CD4-positive, alpha-beta T cell treated with Interleukin-10 for 1 hour (primary cell): ENCODE measurements around the gene FBXL14.
"Not testable (repeated sequence)": the region's sequence is repeated elsewhere in the genome, so short reads cannot be mapped to it uniquely, and the experiment has no call there.

Experiments used
- DNase-seq: peaks from one replicate; pipeline ENCODE4 v3.0.0-alpha.2; 2020

Gene FBXL14

DNA sequence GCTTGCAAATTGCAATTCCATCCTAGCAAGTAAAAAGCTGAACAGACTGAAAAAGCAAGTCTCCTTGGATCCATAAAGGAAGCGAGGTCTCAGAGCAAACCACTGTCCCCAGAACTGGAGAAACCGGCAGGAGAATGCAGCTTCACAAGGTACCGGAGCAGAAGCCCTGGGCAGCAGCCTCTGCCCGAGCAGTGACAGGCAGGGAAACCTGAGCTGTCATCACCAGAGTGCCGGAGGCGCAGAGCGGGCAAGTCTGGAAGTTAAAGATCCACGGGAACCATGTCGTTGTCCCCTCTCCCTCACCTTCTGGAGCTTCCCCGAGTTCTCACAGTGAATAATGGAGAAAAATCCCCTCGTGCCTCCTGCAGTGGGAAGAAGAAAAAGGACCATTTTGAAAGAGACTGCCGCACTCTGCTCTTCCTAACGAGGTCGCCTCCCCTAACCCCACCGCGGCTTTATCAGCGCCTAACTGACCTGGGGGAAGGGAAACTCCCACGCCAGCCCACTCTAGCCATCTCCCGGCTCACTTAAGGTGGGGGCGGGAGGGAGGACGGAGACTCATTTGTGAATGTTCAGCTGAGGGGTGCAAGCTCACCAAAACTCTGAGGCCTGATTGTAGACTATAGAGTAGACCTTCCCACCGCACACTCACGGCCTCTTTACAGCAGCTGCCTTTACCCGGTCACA lies 27.8 kb downstream of the FBXL14 start:
- DNase-seq, result no peak

DNA sequence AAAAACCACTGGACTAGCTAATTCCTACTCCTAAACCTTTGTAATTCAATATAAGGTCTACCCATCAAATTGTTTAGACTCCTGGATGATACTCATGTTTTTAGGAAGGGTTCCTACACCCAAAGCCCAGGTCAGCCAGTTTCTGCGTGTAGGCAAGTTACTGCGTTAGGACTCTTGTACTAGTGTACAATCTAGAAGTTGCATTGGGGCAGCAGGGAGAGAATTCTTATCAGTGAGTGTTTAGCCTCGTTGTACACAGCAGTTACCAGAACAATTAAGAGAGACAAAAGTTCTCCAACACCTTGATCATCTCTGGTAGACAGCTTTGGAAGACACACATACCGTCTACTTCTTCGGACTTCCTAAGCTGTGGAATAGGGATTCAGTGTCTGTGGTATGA lies 29.2 kb downstream of the FBXL14 start:
- no peak for DNase-seq

DNA sequence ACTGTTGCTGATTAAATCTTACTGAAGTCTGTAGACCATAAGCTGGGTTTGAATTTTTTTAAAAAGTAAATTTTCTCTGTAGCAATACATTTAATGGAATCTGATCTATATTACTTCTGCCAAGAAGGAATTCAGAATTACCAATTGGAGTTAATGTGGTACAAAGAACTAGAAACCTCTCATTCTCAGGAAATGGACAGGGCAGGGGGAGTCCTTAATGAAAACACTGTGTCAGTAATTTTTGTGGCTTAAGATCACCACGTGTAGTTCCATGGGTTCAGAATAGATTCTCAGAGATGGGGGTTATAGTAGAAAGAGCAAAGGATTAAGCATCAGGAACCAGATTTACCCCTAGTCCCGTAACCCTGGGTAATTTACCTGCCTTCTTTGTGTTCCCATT lies 30.3 kb downstream of the FBXL14 start:
- no peak for DNase-seq

DNA sequence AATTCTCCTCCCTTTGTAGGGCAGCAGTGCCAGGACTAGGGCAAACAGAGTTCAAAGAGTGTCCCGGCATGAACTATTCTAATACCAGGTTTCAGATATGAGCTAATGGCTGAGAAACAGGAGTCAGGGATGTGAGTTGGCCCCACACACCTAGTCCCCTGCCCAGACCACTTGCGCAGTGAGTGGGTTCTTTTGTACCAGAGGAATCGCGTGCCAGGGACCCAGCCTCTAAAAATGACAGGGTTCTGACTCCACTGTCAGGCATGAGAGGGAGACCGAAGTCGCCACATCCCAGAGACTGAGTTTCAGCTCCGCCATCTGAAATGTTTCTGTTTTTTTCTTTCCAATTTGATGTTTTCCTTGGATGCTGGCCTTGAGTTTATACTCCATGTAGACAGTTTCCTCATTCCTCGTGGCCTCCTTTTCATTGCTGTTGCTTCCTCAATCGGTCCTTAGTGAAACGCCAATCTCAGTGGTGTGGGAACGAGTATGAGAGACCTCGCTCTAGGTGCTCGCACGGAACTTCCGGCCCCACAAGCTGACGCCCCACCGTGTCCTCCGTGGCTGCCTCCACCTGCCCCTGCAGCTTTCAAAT lies 31.5 kb downstream of the FBXL14 start:
- no peak for DNase-seq

DNA sequence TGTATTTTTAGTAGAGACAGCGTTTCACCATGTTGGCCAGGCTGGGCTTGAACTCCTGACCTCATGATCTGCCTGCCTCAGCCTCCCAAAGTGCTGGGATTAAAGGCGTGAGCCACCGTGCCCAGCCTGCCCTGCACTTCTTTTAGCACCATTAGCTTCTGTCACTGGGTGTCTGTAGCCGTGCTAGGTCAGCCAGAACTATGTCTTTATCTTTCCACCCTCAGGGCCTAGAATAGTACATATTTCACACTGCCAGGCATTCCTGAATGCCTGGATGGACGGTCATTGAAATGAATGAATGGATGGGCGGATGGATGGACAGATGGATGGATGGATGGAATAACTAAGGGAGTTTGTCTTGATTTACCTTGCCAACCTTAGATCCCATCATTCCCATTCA lies 33.7 kb downstream of the FBXL14 start:
- DNase-seq, result no peak

DNA sequence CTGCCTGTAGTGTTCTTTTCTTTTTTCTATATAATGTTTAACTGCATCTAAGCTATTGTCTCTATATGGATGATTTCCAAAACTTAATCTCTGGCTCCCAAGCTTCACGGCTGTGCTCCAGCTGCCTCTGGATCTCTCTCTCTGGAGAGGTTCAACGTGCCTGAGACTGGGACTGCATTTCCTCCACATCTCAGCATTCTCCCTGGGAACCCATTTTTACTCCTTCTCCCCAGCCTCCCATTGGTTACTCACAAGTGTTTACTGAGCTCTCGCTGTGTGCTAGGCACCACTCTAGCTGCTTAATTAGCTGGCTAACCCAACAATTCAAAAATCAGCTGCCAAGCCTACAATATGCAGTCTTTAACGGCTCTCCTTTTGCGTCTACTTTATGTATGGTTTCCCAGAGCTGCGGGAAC lies 34.7 kb downstream of the FBXL14 start:
- DNase-seq, result no peak

DNA sequence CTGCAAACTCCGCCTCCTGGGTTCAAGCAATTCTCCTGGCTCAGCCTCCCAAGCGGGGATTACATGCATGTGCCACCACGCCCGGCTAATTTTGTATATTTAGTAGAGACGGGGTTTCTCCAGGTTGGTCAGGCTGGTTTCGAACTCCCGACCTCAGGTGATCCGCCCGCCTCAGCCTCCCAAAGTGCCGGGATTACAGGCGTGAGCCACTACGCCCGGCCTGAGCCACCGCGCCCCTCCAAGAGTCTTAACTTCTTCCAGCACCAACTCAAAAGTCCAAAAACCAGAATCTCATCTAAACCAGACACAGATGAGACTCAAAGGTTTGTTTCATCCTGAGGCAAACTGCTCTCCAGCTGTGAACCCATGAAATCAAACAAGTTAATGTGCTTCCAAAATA lies 36.3 kb downstream of the FBXL14 start:
- not testable (repeated sequence) for DNase-seq

DNA sequence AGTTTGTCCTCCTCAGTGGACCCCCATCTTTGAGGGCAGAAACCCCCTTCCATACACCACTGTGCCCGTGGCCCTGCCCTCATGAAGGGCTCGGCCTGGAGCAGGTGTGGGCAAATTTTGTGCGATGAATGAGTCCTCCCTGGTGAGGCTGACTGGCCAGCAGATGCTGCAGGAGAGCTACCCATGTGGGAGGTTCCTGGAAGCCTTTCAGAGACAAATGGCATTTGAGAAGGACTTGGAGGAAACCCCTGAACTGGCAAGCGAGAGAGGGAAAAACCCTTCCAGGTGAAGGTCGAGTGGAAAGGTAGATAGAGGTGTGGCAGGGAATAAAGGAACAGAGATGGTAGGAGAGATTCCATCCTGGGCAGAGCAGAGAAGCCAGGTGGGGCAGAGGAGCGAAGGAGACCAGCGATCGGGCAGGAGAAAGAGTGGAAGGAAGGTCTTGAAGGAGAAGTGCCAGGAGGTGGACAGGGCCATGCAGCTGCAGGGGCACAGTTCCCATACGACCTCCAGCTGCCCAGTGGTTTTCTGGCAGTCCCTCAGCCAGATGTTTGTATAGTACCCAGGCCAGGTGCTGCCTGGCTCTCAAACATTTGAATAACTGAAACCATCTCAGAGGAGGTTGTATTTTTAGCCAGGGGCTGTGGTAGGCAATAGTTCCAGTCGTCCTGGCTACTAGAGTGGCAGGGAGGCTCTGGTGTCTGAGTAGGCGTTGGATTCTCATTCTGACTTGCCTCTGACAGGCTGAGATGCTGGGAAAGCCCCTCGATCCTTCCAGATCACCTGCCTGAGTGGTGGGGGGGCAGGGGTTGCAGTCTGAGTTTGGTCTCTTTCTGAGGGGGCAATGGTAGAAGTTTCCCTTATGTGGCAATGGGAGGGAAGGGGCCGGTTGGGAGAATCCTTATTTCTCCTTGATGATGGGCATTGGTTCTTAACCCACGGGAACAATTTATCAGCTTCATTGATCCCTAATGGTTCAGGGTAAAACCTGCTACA lies 40.1 kb downstream of the FBXL14 start:
- DNase-seq, result no peak

DNA sequence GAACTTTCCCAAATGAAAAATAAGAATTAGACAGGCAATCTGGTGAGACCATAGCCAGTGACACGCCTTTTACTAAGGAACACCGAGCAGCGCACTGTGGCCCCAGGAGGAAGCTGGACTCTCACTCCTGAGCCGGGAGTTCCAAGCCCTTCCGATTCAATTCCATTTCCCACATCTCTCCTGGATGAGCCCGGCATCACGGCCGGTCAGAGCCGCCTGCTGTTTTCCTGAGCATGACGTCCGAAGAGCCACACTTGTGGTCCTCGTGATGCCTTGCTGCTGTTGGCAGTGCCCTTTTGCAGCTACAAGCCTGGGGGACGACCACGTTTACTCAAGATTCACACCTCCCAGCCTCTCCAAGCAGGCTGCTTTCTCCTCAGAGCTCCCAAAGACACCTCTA lies 40.8 kb downstream of the FBXL14 start:
- no peak for DNase-seq

DNA sequence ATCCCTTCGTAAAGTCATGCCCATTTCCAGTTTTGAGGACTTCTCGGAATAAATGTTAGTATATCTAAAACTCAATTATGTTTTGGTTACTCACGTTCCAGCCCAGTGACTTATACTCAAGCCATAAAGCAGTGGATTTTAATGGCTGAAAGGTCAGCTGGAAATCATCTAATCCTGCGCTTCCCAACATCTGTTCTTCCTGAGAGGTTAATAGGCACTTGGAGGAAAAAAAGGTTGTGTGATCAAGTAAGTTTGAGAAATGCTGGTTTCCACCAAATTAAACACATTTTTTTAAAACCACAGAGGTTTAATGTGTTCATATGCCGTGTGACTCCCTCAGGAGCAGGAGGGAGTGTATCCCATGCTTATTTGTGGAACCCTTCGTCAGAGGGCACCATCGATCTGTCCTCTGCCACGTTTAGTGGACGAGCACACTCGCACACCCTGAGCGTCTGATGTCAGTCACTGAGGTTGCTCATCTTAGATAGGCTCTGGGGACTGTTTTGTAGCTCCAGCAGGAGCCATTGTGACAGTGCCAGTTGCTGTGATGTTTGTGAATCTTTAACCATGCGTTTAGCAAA lies 41.4 kb downstream of the FBXL14 start:
- DNase-seq, result no peak

DNA sequence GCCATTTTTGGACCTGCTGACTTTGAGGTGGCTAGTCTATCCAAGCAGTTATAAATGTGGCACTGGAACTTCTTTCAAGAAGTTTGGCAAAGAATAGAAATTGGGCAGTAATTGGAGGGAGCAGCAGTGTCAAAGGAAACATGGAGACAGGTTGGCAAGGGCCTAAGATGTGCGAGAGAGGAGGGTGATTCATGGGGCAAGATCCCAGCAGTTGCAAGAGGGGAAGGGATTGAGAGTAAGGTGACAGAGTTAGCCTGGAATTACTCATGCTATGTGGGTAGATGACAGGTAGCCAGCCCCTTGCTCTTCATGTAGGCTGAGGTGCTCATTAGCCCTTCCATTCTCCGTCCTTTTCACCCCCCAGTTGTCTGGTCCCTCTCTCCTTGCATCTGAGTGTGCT lies 42.2 kb downstream of the FBXL14 start:
- DNase-seq, result no peak

DNA sequence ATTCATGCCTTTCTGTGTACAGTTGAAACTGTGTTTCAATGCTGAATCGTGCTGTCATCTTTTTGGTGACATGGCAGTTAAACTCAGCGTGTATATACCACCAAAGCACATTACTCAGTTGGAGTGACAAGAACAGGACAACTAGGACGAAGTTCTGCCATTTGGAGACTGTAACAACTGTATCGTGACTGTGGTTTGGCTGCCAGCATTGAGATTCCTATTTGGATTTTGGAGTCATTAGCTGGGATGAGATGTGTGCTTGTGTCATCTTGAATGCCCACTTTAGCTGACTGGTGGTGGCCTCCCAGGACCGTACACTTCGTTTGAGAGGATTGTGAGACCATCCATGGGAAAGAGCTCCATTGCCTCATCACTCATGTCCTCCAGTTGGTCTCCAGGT lies 42.9 kb downstream of the FBXL14 start:
- DNase-seq, result no peak

DNA sequence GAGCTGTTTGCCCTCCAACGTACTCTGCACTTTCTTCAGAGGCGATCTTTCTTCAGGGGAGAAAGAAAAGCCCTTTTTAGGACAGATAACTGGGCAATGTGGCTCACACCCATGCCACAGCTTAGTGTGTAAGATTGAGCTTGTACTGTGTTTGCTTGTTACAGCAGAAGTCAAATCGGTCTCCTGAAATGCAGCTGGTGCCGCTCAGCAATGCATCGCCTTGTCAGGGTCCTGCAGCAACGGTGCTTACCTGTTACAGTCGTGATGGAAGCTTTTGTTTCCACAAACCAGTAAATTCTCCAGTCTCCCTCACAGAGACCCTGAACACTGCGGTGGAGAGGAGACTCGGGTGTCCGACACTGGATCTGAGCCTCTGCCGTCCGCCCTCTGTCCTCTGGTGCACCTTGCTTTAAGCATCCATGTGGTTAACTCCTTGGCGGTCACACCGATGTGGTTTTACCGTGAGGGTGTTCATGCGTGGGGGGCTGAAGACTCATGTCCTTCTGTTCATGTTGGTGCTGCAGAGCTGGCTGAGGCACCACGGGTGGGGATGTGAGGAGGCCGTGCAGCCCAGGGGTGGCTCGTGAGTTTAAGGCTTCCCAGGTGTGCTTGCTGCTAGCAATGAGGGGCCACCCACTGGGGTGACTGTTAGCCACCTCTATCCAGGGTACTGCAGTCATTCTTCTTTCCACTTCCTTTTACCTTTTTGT lies 47.3 kb downstream of the FBXL14 start:
- no peak for DNase-seq

DNA sequence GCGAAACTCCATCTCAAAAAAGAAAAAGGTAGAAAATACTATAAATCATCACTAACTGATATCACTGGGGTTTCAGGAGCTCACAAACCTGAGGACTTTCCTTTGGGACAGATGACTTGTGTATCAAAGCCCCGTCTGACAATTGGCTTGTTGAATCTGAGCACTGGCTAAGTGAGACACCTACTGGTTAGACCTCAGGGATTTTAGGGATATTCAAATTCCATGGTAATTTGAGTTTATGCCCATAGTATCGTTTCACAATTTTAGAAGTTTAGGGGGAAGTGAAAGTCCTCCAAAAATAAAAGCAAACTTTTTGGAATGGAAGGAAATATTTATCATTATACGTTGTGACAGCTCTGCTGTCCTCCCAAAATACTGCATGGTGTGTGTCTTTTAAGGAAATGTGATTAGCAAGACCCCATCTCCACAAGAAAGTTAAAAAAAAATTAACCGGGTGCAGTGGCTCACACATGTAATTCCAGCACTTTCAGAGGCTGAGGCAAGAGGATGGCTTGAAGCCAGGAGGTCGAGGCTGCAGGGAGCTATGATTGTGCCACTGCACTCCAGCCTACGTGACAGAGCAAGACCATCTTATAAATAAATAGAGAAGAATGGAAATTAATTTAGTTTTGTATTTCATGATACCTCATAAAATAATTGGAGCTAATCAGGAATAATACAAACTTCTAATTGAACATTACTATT lies 49.2 kb downstream of the FBXL14 start:
- DNase-seq, result no peak

DNA sequence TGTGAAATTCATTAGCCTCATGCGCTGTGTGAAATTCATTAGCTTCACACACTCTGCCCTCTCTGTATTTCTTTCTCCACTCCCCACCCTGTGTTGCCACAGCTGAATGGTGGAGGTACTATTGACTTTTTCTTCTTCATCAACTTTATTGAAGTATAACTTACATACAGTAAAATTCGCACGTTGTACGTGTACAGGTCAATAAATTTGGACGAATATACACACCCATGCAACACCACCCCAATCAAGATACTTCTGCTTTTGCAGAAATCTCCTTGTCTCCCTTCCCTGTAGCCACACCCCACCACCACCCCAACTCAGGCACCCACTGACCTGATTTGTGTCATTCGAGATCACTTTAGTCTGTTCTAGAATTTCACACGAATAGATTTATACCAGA lies 51.8 kb downstream of the FBXL14 start:
- no peak for DNase-seq

DNA sequence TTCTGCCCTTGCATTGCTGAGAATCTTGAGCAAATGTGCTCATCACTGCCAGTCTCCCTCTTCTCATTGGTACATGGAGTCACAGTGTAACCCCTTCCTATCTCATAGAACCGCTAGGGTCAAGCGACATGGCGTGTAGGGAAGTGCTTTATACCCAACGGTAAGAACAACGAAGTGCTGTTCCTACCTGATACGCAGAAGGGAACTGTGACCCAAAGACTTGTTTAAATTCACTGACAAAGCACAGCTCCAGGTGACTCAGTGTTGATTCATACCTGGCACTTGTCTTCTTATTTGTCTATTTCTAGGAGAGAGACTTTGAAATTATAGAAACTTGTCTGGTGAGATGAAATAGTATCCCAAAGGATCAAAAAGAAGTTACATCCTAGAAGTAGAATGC lies 53.7 kb downstream of the FBXL14 start:
- DNase-seq, result no peak

DNA sequence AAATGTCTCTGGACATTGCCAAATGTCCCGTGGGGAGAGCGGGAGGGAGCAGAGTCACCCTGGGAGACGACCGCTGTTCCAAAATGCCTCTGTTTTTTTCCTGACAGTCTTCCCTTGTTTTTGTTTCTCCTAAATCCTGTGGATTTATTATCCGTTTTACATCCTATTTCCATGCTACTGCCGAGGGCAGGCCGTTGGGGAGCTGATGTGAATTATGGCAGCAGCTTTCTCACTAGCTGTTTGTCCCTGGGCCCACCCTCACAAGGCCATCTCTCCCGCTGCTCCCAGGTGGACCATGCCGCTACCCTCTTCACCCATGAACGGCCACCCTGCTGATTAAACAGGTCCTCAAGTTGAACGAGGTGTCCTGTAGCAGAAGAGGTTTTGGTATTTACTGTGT lies 55.2 kb downstream of the FBXL14 start:
- DNase-seq, result no peak

DNA sequence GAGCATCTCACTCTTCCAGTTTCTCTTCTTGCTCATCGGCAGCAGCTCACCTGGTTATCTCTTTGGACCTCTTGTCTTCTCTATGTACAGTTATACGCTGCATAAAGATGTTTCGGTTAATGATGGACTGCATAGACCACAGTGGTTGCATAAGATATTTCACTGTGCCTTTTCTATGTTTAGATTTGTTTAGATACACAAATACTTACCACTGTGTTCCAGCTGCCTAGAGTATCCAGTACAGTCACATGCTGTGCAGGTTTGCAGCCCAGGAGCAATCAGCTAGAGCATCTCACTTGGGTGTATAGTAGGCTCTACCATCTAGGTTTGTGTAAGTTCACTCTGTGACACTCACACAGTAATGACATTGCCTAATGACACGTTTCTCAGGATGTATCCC lies 57.6 kb downstream of the FBXL14 start:
- DNase-seq, result no peak

DNA sequence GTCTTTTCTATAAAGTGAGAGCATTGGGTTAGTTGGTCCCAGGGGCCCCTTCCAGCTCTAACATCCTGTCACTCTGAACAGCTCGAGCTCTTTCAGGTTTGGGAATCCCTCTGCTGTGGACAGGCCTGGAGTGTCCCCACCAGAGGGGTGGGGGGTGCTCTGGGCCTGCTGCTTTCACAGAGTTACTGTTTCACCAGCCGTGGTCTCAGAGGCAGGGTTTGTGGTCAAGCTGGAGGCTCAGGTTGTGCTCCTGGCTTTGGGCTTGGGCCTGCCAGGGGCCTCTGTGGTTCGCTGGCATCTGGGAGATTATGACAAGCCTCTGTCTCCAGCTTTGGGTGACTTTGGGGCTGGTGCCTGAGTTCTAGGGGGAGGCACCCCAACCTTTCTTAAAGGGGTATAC lies 59.6 kb downstream of the FBXL14 start:
- DNase-seq, result no peak

DNA sequence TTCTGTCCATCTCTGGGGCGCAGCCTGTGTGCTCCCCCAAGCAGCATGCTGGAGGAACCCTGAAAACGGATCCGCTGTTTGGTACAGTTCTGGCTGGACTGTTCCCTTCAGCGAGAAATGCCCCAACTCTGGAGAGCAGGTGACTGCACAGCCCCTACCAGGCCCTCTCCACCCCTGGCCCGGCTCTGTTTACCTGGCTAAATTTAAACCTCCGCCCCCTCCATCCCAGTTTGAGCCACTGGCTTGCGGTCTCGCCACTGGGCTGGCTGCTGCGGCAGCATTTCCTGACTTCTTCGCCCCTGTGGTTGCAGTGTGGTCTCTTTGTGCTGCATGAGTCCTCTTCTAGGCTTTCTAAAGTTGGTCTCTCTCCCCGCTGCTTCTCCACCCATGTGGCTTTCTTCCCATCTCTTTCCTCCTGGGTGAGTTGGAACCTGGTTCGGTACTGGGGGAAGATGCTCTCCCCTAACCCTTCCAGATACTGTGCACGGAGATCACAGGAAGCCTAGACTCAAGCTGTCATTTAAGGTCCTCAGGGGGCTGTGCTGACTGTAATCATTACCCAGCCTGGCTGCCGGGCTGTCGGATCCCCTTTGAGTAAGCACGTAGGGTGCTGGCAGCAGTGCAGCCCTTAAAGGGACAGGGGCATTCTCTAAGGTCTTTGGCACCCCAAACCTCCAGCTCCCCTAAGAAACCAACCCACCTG lies 60.6 kb downstream of the FBXL14 start:
- DNase-seq, result peak; percentile 49

DNA sequence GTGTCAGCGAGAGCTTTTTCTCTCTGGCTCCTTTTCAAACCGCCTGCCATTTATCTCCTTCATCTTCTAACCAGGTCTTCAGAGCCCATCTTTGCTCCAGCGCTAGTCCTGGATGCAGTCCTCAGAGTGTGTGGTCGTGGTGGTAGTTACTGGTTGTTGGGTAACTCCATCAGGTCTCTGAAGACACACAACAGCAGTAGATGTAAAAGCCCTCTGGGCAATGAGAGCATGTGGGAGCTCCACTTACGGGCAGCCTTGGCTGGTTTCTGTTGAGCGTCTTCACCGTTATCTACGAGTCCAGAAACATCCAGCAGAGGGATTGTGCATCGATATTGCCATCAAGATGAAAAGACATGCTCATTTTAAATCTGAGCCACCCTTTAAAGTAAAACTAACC lies 61.2 kb downstream of the FBXL14 start:
- peak; percentile 35 for DNase-seq
